Measurements from ENCODE around the gene MUSTN1.

MUSTN1 gene

GRCh38 chr3:52831500-52832301, 3.1 kb downstream of the MUSTN1 start:
- Histone ChIP-seq H3K36me3 (ENCODE audit: control insufficient read depth in 1 of 2, insufficient read depth in 2 of 2, low read length in 2 of 2) (peaks cover 0 to 12% of the 10 kb centered on the region in 2 donors), H3K9me3 (ENCODE audit: control insufficient read depth in 1 of 2, low read length in 2 of 2) (no peaks in the 10 kb centered on the region), H3K27me3 (ENCODE audit: low read depth, low read length) (no peaks in the 10 kb centered on the region), H3K27ac (ENCODE audit: low read length) (no peak overlapping the region), H3K4me1 (ENCODE audit: control insufficient read depth in 1 of 2, insufficient read depth in 2 of 2, low read length in 2 of 2) (peaks cover 0 to 18% of the 10 kb centered on the region in 2 donors), H3K4me3 (ENCODE audit: low read depth in 1 of 2, low read length in 2 of 2) (no peak overlapping the region)

DNA sequence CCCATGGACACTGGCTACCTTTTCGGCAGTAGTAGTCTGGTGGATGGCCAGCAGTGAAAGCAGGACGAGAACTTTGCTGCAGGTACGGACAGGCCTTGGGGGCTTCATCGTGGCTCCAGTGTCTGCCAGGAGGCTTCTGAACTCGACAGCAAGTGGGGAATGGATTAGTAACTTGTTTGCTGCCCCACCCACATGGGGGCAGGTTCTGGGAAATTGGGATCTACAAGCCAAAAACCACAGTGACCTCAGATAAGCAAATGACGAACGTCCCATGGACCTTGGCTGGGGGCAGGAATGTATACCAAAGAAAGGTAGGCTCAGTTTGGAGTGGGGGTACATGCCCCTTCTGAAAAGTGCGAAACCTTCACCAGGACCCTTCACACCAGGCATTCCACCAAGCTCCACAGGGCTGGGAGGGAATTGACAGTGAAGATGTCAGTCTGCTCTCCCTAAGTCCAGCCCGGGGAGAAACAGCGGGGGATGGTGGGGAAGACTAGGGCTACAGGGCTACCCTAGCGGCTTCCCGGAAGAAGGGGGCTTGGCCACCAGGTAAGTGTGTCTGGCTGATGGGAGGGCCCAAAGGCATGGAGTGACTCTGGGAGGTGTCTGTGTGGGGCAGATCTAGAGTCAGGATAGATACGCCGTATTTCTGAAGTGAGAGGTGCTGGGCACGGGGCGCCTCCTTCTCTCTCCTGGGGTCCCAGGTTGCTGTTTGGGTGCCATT, 4.1 kb downstream of the MUSTN1 start, which contains the start of gene ITIH4:
Gene ITIH4 (minus strand): TSS at position 138 of the 724 bp plus-strand sequence. CDS start 30 bp downstream, at position 108.
- H3K27ac ChIP-seq (ENCODE audit: low read length) = no peak within 1 kb of the TSS
- H3K9me3 ChIP-seq (ENCODE audit: control insufficient read depth in 1 of 2, low read length in 2 of 2) = no peaks in the 10 kb centered on the region
- no peak within 1 kb of the TSS for H3K4me3 ChIP-seq (ENCODE audit: low read depth in 1 of 2, low read length in 2 of 2)

GRCh38 chr3:52829906-52830463, 4.8 kb downstream of the MUSTN1 start:
- Histone ChIP-seq H3K27me3 (ENCODE audit: low read depth, low read length) (no peaks in the 10 kb centered on the region), H3K36me3 (ENCODE audit: control insufficient read depth in 1 of 2, insufficient read depth in 2 of 2, low read length in 2 of 2) (peaks cover 0 to 9% of the 10 kb centered on the region in 2 donors), H3K4me3 (ENCODE audit: low read depth in 1 of 2, low read length in 2 of 2) (no peak overlapping the region), H3K27ac (ENCODE audit: low read length) (no peak overlapping the region), H3K9me3 (ENCODE audit: control insufficient read depth in 1 of 2, low read length in 2 of 2) (no peaks in the 10 kb centered on the region), H3K4me1 (ENCODE audit: control insufficient read depth in 1 of 2, insufficient read depth in 2 of 2, low read length in 2 of 2) (peaks cover 0 to 8% of the 10 kb centered on the region in 2 donors)

More for the DNA sequence above, 4.1 kb downstream of the MUSTN1 start, which contains the start of gene ITIH4:
- Histone ChIP-seq H3K4me1 (ENCODE audit: control insufficient read depth in 1 of 2, insufficient read depth in 2 of 2, low read length in 2 of 2) (peaks cover 0 to 15% of the 10 kb centered on the region in 2 donors), H3K36me3 (ENCODE audit: control insufficient read depth in 1 of 2, insufficient read depth in 2 of 2, low read length in 2 of 2) (peaks cover 0 to 9% of the 10 kb centered on the region in 2 donors), H3K27me3 (ENCODE audit: low read depth, low read length) (no peaks in the 10 kb centered on the region)

DNA sequence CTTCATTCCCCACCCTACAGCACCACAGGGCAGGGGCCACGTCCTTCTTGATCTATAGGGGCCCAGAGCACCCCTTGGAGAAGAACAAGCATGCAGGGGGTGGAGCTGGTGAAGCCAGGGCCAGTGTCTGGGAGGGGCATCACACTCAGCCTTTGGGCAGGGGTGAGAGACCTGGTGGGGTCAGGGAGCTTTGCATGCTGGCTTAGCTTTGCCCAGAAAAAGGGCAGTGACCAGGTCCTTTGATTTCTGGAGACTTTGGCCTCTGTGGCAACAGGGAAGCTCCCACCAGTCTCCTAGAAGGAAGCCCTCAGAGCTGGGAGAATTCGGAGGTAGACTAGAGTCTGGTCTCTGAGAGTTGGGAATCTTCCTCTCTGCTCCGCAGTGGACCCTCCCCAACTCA, 5.3 kb downstream of the MUSTN1 start:
- Histone ChIP-seq H3K27ac (ENCODE audit: low read length) (no peak overlapping the region), H3K4me1 (ENCODE audit: control insufficient read depth in 1 of 2, insufficient read depth in 2 of 2, low read length in 2 of 2) (peaks cover 0 to 3% of the 10 kb centered on the region in 2 donors), H3K9me3 (ENCODE audit: control insufficient read depth in 1 of 2, low read length in 2 of 2) (no peaks in the 10 kb centered on the region), H3K4me3 (ENCODE audit: low read depth in 1 of 2, low read length in 2 of 2) (no peak overlapping the region), H3K36me3 (ENCODE audit: control insufficient read depth in 1 of 2, insufficient read depth in 2 of 2, low read length in 2 of 2) (peaks cover 0 to 9% of the 10 kb centered on the region in 2 donors), H3K27me3 (ENCODE audit: low read depth, low read length) (no peaks in the 10 kb centered on the region)

GRCh38 chr3:52827866-52828376, 6.9 kb downstream of the MUSTN1 start:
- Histone ChIP-seq H3K9me3 (ENCODE audit: control insufficient read depth in 1 of 2, low read length in 2 of 2) (no peaks in the 10 kb centered on the region), H3K4me3 (ENCODE audit: low read depth in 1 of 2, low read length in 2 of 2) (no peak overlapping the region), H3K36me3 (ENCODE audit: control insufficient read depth in 1 of 2, insufficient read depth in 2 of 2, low read length in 2 of 2) (peaks cover 0 to 16% of the 10 kb centered on the region in 2 donors), H3K4me1 (ENCODE audit: control insufficient read depth in 1 of 2, insufficient read depth in 2 of 2, low read length in 2 of 2) (no peaks in the 10 kb centered on the region), H3K27ac (ENCODE audit: low read length) (no peak overlapping the region), H3K27me3 (ENCODE audit: low read depth, low read length) (no peaks in the 10 kb centered on the region)

GRCh38 chr3:52827441-52827840, 7.4 kb downstream of the MUSTN1 start:
- Histone ChIP-seq H3K9me3 (ENCODE audit: control insufficient read depth in 1 of 2, low read length in 2 of 2) (no peaks in the 10 kb centered on the region), H3K4me1 (ENCODE audit: control insufficient read depth in 1 of 2, insufficient read depth in 2 of 2, low read length in 2 of 2) (no peaks in the 10 kb centered on the region), H3K4me3 (ENCODE audit: low read depth in 1 of 2, low read length in 2 of 2) (no peak overlapping the region), H3K27me3 (ENCODE audit: low read depth, low read length) (no peaks in the 10 kb centered on the region), H3K36me3 (ENCODE audit: control insufficient read depth in 1 of 2, insufficient read depth in 2 of 2, low read length in 2 of 2) (peaks cover 0 to 15% of the 10 kb centered on the region in 2 donors), H3K27ac (ENCODE audit: low read length) (no peak overlapping the region)

DNA sequence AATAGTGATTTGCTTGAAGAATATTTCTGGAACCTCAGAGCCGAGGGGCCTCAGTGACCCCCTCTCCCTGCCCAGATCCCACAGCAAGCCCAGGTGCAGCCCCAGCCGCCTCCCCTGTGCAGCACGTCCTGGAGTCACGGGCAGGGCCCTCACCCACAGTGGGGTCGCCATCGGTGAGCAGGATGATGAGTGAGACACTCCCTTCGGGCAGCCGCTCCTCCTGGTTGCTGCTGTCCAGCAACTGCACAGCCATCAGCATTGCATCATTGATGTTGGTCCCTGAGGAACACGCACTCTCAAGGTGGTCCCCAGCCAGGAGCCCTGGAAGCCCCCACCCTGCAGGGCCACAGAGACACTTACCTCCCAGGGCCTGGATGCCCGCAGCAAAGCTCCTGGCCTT, 10.8 kb downstream of the MUSTN1 start:
- Histone ChIP-seq H3K36me3 (ENCODE audit: control insufficient read depth in 1 of 2, insufficient read depth in 2 of 2, low read length in 2 of 2) (peaks cover 0 to 15% of the 10 kb centered on the region in 2 donors), H3K9me3 (ENCODE audit: control insufficient read depth in 1 of 2, low read length in 2 of 2) (no peaks in the 10 kb centered on the region), H3K4me3 (ENCODE audit: low read depth in 1 of 2, low read length in 2 of 2) (no peak overlapping the region), H3K27ac (ENCODE audit: low read length) (no peak overlapping the region), H3K27me3 (ENCODE audit: low read depth, low read length) (no peaks in the 10 kb centered on the region), H3K4me1 (ENCODE audit: control insufficient read depth in 1 of 2, insufficient read depth in 2 of 2, low read length in 2 of 2) (no peaks in the 10 kb centered on the region)

- Histone ChIP-seq H3K27me3 (ENCODE audit: low read depth, low read length) (no peaks in the 10 kb centered on the region), H3K4me3 (ENCODE audit: low read depth in 1 of 2, low read length in 2 of 2) (no peak overlapping the region), H3K27ac (ENCODE audit: low read length) (no peak overlapping the region), H3K36me3 (ENCODE audit: control insufficient read depth in 1 of 2, insufficient read depth in 2 of 2, low read length in 2 of 2) (peaks cover 0 to 15% of the 10 kb centered on the region in 2 donors), H3K4me1 (ENCODE audit: control insufficient read depth in 1 of 2, insufficient read depth in 2 of 2, low read length in 2 of 2) (no peaks in the 10 kb centered on the region), H3K9me3 (ENCODE audit: control insufficient read depth in 1 of 2, low read length in 2 of 2) (no peaks in the 10 kb centered on the region)
These were observed 12.5 kb downstream of the MUSTN1 start for GRCh38 chr3:52822363-52822762.

GRCh38 chr3:52820736-52821135, 14.1 kb downstream of the MUSTN1 start:
- H3K4me3 ChIP-seq (ENCODE audit: low read depth in 1 of 2, low read length in 2 of 2) = no peak overlapping the region
- no peaks in the 10 kb centered on the region for H3K9me3 ChIP-seq (ENCODE audit: control insufficient read depth in 1 of 2, low read length in 2 of 2)
- peaks cover 0 to 15% of the 10 kb centered on the region in 2 donors for H3K36me3 ChIP-seq (ENCODE audit: control insufficient read depth in 1 of 2, insufficient read depth in 2 of 2, low read length in 2 of 2)
- H3K27me3 ChIP-seq (ENCODE audit: low read depth, low read length) = no peaks in the 10 kb centered on the region
- H3K4me1 ChIP-seq (ENCODE audit: control insufficient read depth in 1 of 2, insufficient read depth in 2 of 2, low read length in 2 of 2) = no peaks in the 10 kb centered on the region
- H3K27ac ChIP-seq (ENCODE audit: low read length) = no peak overlapping the region

GRCh38 chr3:52819936-52820335, 14.9 kb downstream of the MUSTN1 start:
- Histone ChIP-seq H3K4me3 (ENCODE audit: low read depth in 1 of 2, low read length in 2 of 2) (no peak overlapping the region), H3K4me1 (ENCODE audit: control insufficient read depth in 1 of 2, insufficient read depth in 2 of 2, low read length in 2 of 2) (no peaks in the 10 kb centered on the region), H3K9me3 (ENCODE audit: control insufficient read depth in 1 of 2, low read length in 2 of 2) (no peaks in the 10 kb centered on the region), H3K36me3 (ENCODE audit: control insufficient read depth in 1 of 2, insufficient read depth in 2 of 2, low read length in 2 of 2) (peaks cover 0 to 15% of the 10 kb centered on the region in 2 donors), H3K27ac (ENCODE audit: low read length) (no peak overlapping the region), H3K27me3 (ENCODE audit: low read depth, low read length) (no peaks in the 10 kb centered on the region)

DNA sequence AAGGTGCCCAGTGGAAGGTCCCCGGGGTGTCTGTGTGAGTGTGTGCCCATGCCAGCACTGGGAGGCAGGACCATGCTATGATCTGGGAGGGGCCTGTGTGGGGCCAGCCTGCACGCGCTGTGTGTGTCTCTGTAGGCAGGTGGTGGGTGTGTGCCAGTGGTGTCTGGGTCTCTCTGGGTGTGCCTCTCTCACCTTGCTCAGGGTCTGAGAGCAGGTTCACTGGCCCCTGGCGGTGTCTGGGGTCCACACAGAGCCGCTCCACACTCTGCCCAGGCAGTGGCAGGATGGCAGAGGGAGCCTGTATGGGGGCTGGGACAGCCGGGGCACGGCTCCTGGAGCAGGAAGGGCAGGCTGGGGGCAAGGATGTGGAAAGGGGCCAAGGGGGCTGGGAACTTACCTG, 17.0 kb downstream of the MUSTN1 start:
- no peak overlapping the region for H3K4me3 ChIP-seq (ENCODE audit: low read depth in 1 of 2, low read length in 2 of 2)
- peaks cover 0 to 2% of the 10 kb centered on the region in 2 donors for H3K36me3 ChIP-seq (ENCODE audit: control insufficient read depth in 1 of 2, insufficient read depth in 2 of 2, low read length in 2 of 2)
- H3K27me3 ChIP-seq (ENCODE audit: low read depth, low read length) = no peaks in the 10 kb centered on the region
- no peak overlapping the region for H3K27ac ChIP-seq (ENCODE audit: low read length)
- H3K4me1 ChIP-seq (ENCODE audit: control insufficient read depth in 1 of 2, insufficient read depth in 2 of 2, low read length in 2 of 2) = no peaks in the 10 kb centered on the region
- H3K9me3 ChIP-seq (ENCODE audit: control insufficient read depth in 1 of 2, low read length in 2 of 2) = no peaks in the 10 kb centered on the region
